NB4 (cell line): ENCODE measurements around the gene TMED1.

Experiments used
- CTCF ChIP-seq: IDR thresholded peaks from one replicate; pipeline ENCODE4 v1.5.1; 2012; ENCODE audit warnings: low read depth, low read length
- MAX ChIP-seq: IDR thresholded peaks from 2 replicates; pipeline ENCODE4 v1.6.1; 2011; ENCODE audit warnings: low read depth, low read length

GRCh38 chr19:10788146-10788545 lies 47.9 kb downstream of the TMED1 start:
- TF ChIP-seq CTCF = no peak
- no peak for TF ChIP-seq MAX
